Mucosa of stomach (tissue), 1 donor: ENCODE measurements around the gene TCTN1.
"Not testable (repeated sequence)": the region's sequence is repeated elsewhere in the genome, so short reads cannot be mapped to it uniquely, and the experiment has no call there.

Experiments
- H3K27me3 ChIP-seq: one replicate; pipeline ENCODE4 v1.7.0; 2013; ENCODE audit warnings: mild to moderate bottlenecking, low read length; ENCODE audit not compliant: control insufficient read depth, insufficient read depth
- H3K36me3 ChIP-seq: one replicate; pipeline ENCODE4 v1.7.0; 2013; ENCODE audit warnings: low read length; ENCODE audit not compliant: control insufficient read depth, insufficient read depth
- H3K4me1 ChIP-seq: one replicate; pipeline ENCODE4 v1.7.0; 2013; ENCODE audit warnings: mild to moderate bottlenecking, low read length; ENCODE audit not compliant: control insufficient read depth, insufficient read depth
- H3K4me3 ChIP-seq: one replicate; pipeline ENCODE4 v1.7.0; 2013; ENCODE audit warnings: low read length
- H3K9ac ChIP-seq: one replicate; pipeline ENCODE4 v1.7.0; 2013; ENCODE audit warnings: mild to moderate bottlenecking, low read length, moderate library complexity
- H3K9me3 ChIP-seq: one replicate; pipeline ENCODE4 v1.7.0; 2013; ENCODE audit warnings: mild to moderate bottlenecking, low read length, moderate library complexity; ENCODE audit not compliant: control insufficient read depth
- donor health status: Pancreatic carcinoma.

TCTN1 gene

GRCh38 chr12:110654238-110654637, 40.3 kb downstream of the TCTN1 start:
- H3K4me1 ChIP-seq, H3K4me3 ChIP-seq, H3K9ac ChIP-seq, H3K36me3 ChIP-seq, H3K9me3 ChIP-seq, H3K27me3 ChIP-seq: not testable (repeated sequence)

DNA sequence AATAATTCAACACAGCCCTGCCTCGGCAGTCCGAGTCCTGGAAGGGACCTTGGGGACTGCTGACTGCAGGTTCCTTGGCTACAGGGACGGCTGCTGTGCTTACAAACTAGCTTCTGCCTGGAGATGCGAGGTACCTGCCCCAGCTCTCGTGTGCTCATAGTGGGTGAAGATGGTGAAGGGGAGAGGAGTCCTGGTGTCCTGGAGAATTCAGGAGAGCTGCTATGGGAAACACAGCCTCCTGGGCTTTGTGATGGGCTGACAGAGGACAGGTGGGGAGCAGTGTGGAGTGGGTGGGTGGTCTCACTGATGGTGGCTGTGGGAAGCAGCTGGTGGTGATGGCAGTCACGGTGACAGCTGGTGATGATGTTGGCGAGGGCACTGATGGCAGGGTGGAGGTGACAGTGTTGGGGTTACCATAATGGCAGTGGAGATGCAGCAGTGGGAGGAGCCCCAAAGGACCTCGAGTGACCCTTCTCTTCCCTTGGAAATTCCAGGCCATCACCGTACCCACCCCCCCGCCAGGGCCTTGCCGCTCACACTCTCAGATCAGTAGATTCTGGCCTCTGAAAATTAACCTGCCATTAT, 42.2 kb downstream of the TCTN1 start:
- no peaks in the 10 kb centered on the region for H3K36me3 ChIP-seq
- H3K27me3 ChIP-seq: no peaks in the 10 kb centered on the region
- H3K9me3 ChIP-seq: no peaks in the 10 kb centered on the region
- no peak overlapping the region for H3K9ac ChIP-seq
- no peaks in the 10 kb centered on the region for H3K4me1 ChIP-seq
- no peak overlapping the region for H3K4me3 ChIP-seq

- Histone ChIP-seq H3K9me3 (no peaks in the 10 kb centered on the region), H3K36me3 (no peaks in the 10 kb centered on the region), H3K9ac (no peak overlapping the region), H3K27me3 (no peaks in the 10 kb centered on the region), H3K4me1 (no peaks in the 10 kb centered on the region), H3K4me3 (no peak overlapping the region)
Observed at GRCh38 chr12:110657747-110658146, 43.8 kb downstream of the TCTN1 start.

DNA sequence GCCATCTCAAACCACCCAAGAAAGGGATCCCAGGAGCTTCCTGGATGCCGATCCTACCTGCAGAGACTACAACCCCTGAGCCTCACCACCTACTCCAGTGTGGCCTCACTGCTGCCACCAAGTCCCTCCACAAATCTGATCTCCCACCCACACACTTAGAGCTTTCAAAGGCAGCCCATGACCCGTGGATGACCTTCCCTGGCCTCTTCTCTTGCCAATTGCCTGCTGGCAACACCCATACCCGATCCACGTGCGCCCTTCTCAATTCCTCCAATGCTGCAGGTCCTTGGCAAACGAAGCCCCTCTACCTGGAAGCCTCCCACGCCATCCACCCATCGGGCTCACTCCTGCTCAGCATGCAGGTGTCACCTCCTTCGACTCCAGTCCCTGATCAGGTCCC, 44.3 kb downstream of the TCTN1 start:
- no peak overlapping the region for H3K4me3 ChIP-seq
- no peak overlapping the region for H3K9ac ChIP-seq
- no peaks in the 10 kb centered on the region for H3K27me3 ChIP-seq
- H3K36me3 ChIP-seq: no peaks in the 10 kb centered on the region
- H3K4me1 ChIP-seq: no peaks in the 10 kb centered on the region
- no peaks in the 10 kb centered on the region for H3K9me3 ChIP-seq

DNA sequence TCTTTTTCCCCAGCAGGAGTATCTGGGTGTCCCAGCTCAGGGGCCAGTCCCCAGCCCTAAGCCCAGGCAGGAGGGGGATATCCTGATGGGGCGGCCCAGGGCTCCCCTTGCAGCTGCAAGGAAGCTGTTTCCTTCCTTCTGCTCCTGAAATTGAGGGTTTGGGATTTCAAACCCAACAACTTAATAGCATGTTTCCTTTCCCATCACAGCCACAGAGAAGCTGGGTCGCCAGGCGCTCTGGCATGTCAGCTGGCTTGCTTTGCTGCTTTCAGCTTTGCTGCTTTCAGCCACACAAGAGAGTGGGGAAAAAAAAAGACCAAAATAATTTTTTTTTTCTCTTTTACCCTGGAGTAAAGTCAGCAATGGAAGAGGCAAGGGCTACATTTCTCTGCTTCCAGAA, 44.9 kb downstream of the TCTN1 start:
- H3K4me1 ChIP-seq: no peaks in the 10 kb centered on the region
- no peaks in the 10 kb centered on the region for H3K36me3 ChIP-seq
- no peak overlapping the region for H3K4me3 ChIP-seq
- H3K9me3 ChIP-seq: no peaks in the 10 kb centered on the region
- H3K27me3 ChIP-seq: no peaks in the 10 kb centered on the region
- no peak overlapping the region for H3K9ac ChIP-seq

DNA sequence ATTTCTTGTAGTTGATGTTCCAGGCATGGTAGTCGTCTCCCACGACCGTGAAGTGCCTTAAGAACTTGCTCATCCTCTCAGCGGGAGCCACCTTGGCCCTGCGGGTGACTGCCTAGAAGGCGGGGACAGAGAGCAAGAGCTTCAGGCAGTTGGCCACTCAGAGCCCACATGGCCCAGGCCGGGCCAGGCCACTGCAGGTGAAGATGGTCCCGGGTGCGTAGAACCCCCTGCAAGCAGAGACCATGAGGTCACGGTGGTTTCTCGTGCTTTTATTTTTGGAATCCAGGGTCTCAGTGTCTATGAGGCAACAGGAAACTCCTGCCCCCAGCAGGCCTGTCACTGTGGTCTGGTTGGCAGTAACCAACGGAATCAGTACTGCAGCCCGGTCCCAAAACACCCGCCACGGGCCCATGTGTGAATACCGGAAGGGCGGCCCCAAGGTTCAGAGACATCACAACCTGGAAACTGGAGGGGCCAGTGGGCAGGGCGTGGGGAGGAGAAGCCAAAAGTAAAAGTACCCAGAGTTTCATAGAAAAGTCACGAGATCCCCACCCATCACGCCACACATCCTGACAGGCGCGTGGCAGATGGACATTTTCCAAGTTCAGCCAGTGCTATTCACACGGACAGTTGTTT, 47.5 kb downstream of the TCTN1 start:
- H3K4me3 ChIP-seq: no peak overlapping the region

DNA sequence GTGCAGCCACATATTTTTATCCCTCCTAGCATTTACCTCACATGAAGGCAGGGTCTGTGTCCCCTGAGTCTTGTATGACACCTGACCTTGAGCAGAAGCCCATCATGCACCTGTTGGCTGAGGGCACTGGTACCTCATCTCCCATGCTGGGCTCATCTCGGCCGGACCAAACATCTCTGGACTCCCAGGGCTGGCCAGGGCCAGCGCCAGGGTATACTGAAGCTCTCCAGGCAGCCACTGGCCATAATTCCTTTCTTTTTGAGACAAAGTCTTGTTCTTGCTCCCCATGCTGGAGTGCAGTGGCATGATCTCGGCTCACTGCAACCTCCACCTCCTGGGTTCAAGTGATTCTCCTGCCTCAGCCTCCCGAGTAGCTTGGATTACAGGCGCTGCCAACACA, 53.0 kb downstream of the TCTN1 start:
- Histone ChIP-seq H3K4me3 (no peak overlapping the region), H3K9me3 (no peaks in the 10 kb centered on the region), H3K4me1 (no peaks in the 10 kb centered on the region), H3K9ac (no peak overlapping the region), H3K27me3 (no peaks in the 10 kb centered on the region), H3K36me3 (no peaks in the 10 kb centered on the region)

More for the DNA sequence above, 47.5 kb downstream of the TCTN1 start:
- Histone ChIP-seq H3K4me1 (no peaks in the 10 kb centered on the region), H3K36me3 (no peaks in the 10 kb centered on the region), H3K9me3 (no peaks in the 10 kb centered on the region), H3K9ac (no peak overlapping the region), H3K27me3 (no peaks in the 10 kb centered on the region)

DNA sequence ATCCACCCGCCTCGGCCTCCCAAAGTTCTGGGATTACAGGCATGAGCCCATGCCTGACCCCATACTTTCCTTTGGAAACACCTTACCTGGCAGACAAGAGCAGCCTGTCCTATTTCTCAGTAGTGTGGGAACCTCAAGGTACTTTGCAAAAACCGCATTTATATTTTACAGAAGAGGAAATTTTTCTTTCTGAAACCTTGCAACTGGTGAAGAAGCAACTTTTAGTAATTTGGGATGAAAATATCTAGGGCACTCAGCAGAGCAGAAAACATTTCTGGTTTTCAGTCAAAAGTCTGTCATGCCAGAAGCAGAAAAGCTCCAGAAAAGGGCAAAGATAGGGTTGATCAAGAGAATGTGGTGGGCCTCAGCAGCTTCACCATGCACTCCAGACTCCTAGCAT, 53.7 kb downstream of the TCTN1 start:
- no peaks in the 10 kb centered on the region for H3K9me3 ChIP-seq
- H3K4me3 ChIP-seq: no peak overlapping the region
- H3K36me3 ChIP-seq: no peaks in the 10 kb centered on the region
- H3K9ac ChIP-seq: no peak overlapping the region
- no peaks in the 10 kb centered on the region for H3K27me3 ChIP-seq
- no peaks in the 10 kb centered on the region for H3K4me1 ChIP-seq

DNA sequence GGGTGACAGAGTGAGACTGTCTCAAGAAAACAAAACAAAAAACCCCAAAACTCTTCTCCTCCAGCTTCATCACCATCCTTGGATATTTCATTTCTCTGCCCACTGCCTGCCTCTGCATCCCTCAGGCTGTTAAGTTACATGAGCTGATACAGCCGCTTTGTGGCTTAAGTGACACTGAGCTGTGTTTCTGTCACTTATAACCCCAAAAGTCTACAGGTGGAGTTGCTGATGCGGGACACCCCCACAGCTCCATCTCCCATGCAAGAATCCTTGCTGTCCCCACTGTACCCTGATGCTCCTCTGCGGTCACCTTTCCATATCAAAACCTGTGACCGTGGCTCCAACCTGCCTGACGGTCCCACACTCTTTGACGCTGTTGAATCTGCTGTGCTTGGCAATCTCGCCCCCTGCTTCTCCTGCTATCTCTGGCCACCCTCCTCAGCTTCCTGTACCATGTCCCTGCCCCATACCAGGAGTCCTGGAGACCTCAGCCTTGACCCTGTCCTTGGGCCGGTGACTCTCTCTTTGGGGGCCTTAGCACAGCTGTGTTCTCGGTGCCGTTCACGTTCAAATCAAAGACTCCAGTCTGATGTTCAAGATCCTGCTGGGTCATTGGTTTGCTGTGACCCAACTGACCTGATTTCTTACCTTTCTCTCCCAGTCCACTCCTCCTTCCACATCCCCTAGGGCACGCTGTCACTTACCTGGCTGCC, 54.7 kb downstream of the TCTN1 start:
- no peak overlapping the region for H3K4me3 ChIP-seq

DNA sequence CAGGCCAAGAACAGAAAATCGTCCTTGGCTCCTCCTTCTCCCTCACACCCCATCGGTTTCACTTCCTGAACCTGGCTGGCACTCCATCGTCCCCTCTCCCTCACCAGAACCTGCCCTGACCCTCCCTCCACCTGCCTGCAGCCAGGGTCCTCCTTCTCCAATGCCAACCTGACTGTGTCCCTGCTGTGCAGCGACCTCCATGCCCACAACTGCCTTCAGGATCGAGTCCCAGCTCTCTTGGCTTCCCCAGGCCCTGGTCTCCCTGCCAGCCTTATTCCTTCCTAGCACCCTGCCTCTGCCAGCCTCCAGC, 55.2 kb downstream of the TCTN1 start:
- Histone ChIP-seq H3K9ac (no peak overlapping the region), H3K36me3 (no peaks in the 10 kb centered on the region)

More for the DNA sequence above, 54.7 kb downstream of the TCTN1 start:
- Histone ChIP-seq H3K9me3 (no peaks in the 10 kb centered on the region), H3K36me3 (no peaks in the 10 kb centered on the region), H3K27me3 (no peaks in the 10 kb centered on the region), H3K9ac (no peak overlapping the region), H3K4me1 (no peaks in the 10 kb centered on the region)

GRCh38 chr12:110670161-110670701, 56.3 kb downstream of the TCTN1 start:
- Histone ChIP-seq H3K9ac (no peak overlapping the region), H3K27me3 (no peaks in the 10 kb centered on the region), H3K9me3 (no peaks in the 10 kb centered on the region), H3K4me1 (no peaks in the 10 kb centered on the region), H3K36me3 (no peaks in the 10 kb centered on the region), H3K4me3 (no peak overlapping the region)

More for the DNA sequence above, 55.2 kb downstream of the TCTN1 start:
- Histone ChIP-seq H3K27me3 (no peaks in the 10 kb centered on the region), H3K9me3 (no peaks in the 10 kb centered on the region), H3K4me1 (no peaks in the 10 kb centered on the region), H3K4me3 (no peak overlapping the region)

- no peaks in the 10 kb centered on the region for H3K9me3 ChIP-seq
- no peak overlapping the region for H3K9ac ChIP-seq
- H3K4me3 ChIP-seq: no peak overlapping the region
- H3K36me3 ChIP-seq: no peaks in the 10 kb centered on the region
- no peaks in the 10 kb centered on the region for H3K4me1 ChIP-seq
- H3K27me3 ChIP-seq: no peaks in the 10 kb centered on the region
Observed at GRCh38 chr12:110676171-110676570, 62.2 kb downstream of the TCTN1 start.
